H9 (cell line): Measurements from ENCODE around the gene ACACB. TPM values are rescaled to one million over a fixed set of nuclear protein-coding genes. Genes with fewer than 3 reads are reported as not detected.

Source experiments
- DNase-seq: peaks from one replicate; pipeline ENCODE4 v3.0.0-alpha.2; 2017
- H2AFZ ChIP-seq: one replicate; pipeline ENCODE4 v1.6.1; 2013; ENCODE audit warnings: mild to moderate bottlenecking, low read length, control low read depth, moderate library complexity
- H2AK5ac ChIP-seq: 2 replicates; pipeline ENCODE4 v1.6.1; 2013; ENCODE audit warnings: low read length, control low read depth, mixed read lengths; ENCODE audit not compliant: insufficient read length
- H2BK120ac ChIP-seq: one replicate; pipeline ENCODE4 v1.6.1; 2013; ENCODE audit warnings: low read depth, mild to moderate bottlenecking, low read length, control low read depth, inconsistent platforms; ENCODE audit not compliant: poor library complexity, severe bottlenecking
- H2BK12ac ChIP-seq: 2 replicates; pipeline ENCODE4 v1.6.1; 2013; ENCODE audit warnings: low read length, control low read depth, mixed read lengths, low read depth; ENCODE audit not compliant: insufficient read length
- H2BK15ac ChIP-seq: 2 replicates; pipeline ENCODE4 v1.6.1; 2013; ENCODE audit warnings: low read depth, low read length, control low read depth
- H2BK20ac ChIP-seq: one replicate; pipeline ENCODE4 v1.6.1; 2013; ENCODE audit warnings: low read depth, mild to moderate bottlenecking, low read length, control low read depth, inconsistent platforms; ENCODE audit not compliant: poor library complexity, severe bottlenecking
- H2BK5ac ChIP-seq: 2 replicates; pipeline ENCODE4 v1.6.1; 2013; ENCODE audit warnings: low read length, control low read depth, mixed read lengths; ENCODE audit not compliant: insufficient read length
- H3K14ac ChIP-seq: 2 replicates; pipeline ENCODE4 v1.6.1; 2013; ENCODE audit warnings: low read length, control low read depth; ENCODE audit not compliant: insufficient read depth
- H3K18ac ChIP-seq: 2 replicates; pipeline ENCODE4 v1.6.1; 2013; ENCODE audit warnings: low read depth, mild to moderate bottlenecking, mixed read lengths, low read length, control low read depth; ENCODE audit not compliant: insufficient read length
- H3K23ac ChIP-seq: 2 replicates; pipeline ENCODE4 v1.6.1; 2013; ENCODE audit warnings: low read length, control low read depth, mixed read lengths, low read depth; ENCODE audit not compliant: insufficient read length
- H3K23me2 ChIP-seq: 2 replicates; pipeline ENCODE4 v1.6.1; 2013; ENCODE audit warnings: low read depth, mild to moderate bottlenecking, mixed read lengths, low read length, control low read depth; ENCODE audit not compliant: insufficient read length, poor library complexity, severe bottlenecking
- H3K27ac ChIP-seq: 2 replicates; pipeline ENCODE4 v1.5.1; 2013; ENCODE audit warnings: low read length, control low read depth, mixed read lengths, low read depth; ENCODE audit not compliant: insufficient read length
- H3K27me3 ChIP-seq: 2 replicates; pipeline ENCODE4 v1.6.1; 2013; ENCODE audit warnings: low read length, control low read depth, inconsistent platforms; ENCODE audit not compliant: insufficient read depth
- H3K4ac ChIP-seq: 2 replicates; pipeline ENCODE4 v1.6.1; 2013; ENCODE audit warnings: low read depth, mild to moderate bottlenecking, control low read depth, inconsistent platforms, low read length, moderate library complexity
- H3K4me1 ChIP-seq: 2 replicates; pipeline ENCODE4 v1.6.1; 2013; ENCODE audit warnings: low read length, control low read depth, inconsistent platforms; ENCODE audit not compliant: insufficient read depth
- H3K4me2 ChIP-seq: 2 replicates; pipeline ENCODE4 v1.6.1; 2013; ENCODE audit warnings: low read length, control low read depth, mixed read lengths; ENCODE audit not compliant: insufficient read length, insufficient read depth
- H3K56ac ChIP-seq: 2 replicates; pipeline ENCODE4 v1.6.1; 2013; ENCODE audit warnings: low read depth, mild to moderate bottlenecking, mixed read lengths, low read length, control low read depth; ENCODE audit not compliant: insufficient read length
- H3K79me1 ChIP-seq: 2 replicates; pipeline ENCODE4 v1.6.1; 2013; ENCODE audit warnings: low read depth, mild to moderate bottlenecking, moderate library complexity, low read length, control low read depth, inconsistent platforms; ENCODE audit not compliant: insufficient read depth, poor library complexity, severe bottlenecking
- H3K79me2 ChIP-seq: 2 replicates; pipeline ENCODE4 v1.6.1; 2013; ENCODE audit warnings: low read length, control low read depth, inconsistent platforms; ENCODE audit not compliant: insufficient read depth
- H3K9ac ChIP-seq: 2 replicates; pipeline ENCODE4 v1.6.1; 2013; ENCODE audit warnings: low read length, control low read depth, mixed read lengths; ENCODE audit not compliant: insufficient read length; ENCODE audit errors: extremely low read depth
- H3K9me3 ChIP-seq: one replicate; pipeline ENCODE4 v1.6.1; 2013; ENCODE audit warnings: low read depth, low read length, inconsistent platforms; ENCODE audit not compliant: control insufficient read depth
- H3T11ph ChIP-seq: one replicate; pipeline ENCODE4 v1.6.1; 2013; ENCODE audit warnings: mild to moderate bottlenecking, low read length, control low read depth, inconsistent platforms
- H4K20me1 ChIP-seq: one replicate; pipeline ENCODE4 v1.6.1; 2013; ENCODE audit not compliant: control insufficient read depth, insufficient read length, insufficient read depth
- H4K5ac ChIP-seq: 2 replicates; pipeline ENCODE4 v1.6.1; 2013; ENCODE audit warnings: low read depth, mild to moderate bottlenecking, mixed read lengths, low read length, control low read depth; ENCODE audit not compliant: insufficient read length
- H4K8ac ChIP-seq: replicated peaks from 2 replicates; pipeline ENCODE4 v1.6.1; 2013; ENCODE audit warnings: low read length, control low read depth, mixed read lengths, low read depth; ENCODE audit not compliant: insufficient read length
- H4K91ac ChIP-seq: 2 replicates; pipeline ENCODE4 v1.6.1; 2013; ENCODE audit warnings: low read depth, mild to moderate bottlenecking, moderate library complexity, mixed read lengths, low read length, control low read depth; ENCODE audit not compliant: insufficient read length
- H3K27ac Mint-ChIP-seq, 3 experiments: 2 replicates in 2 of 3; 3 replicates in 1 of 3; pipeline ENCODE4 v1.8.0; 2020 to 2021; ENCODE audit warnings: mixed read lengths in 3 of 3, mild to moderate bottlenecking in 1 of 3, moderate library complexity in 1 of 3
- H3K27me3 Mint-ChIP-seq: 2 replicates; pipeline ENCODE4 v1.8.0; 2021; ENCODE audit warnings: low read depth, mild to moderate bottlenecking, moderate library complexity, mixed read lengths
- H3K36me3 Mint-ChIP-seq, 3 experiments: 2 replicates in 2 of 3; 3 replicates in 1 of 3; pipeline ENCODE4 v1.8.0; 2020 to 2021; ENCODE audit warnings: low read depth in 3 of 3, mixed read lengths in 3 of 3; ENCODE audit not compliant: insufficient read depth in 1 of 3
- H3K4me1 Mint-ChIP-seq, 2 experiments: 2 replicates each; pipeline ENCODE4 v1.8.0; 2020; ENCODE audit warnings: mixed read lengths in 2 of 2
- H3K4me3 Mint-ChIP-seq, 2 experiments: 2 replicates in 1 of 2; 3 replicates in 1 of 2; pipeline ENCODE4 v1.8.0; 2020 to 2021; ENCODE audit warnings: mild to moderate bottlenecking in 2 of 2, mixed read lengths in 2 of 2, moderate library complexity in 1 of 2
- H3K9me3 Mint-ChIP-seq, 2 experiments: 2 replicates in 1 of 2; 3 replicates in 1 of 2; pipeline ENCODE4 v1.8.0; 2020; ENCODE audit warnings: mild to moderate bottlenecking in 2 of 2, mixed read lengths in 2 of 2, moderate library complexity in 1 of 2
- WGBS: extraction: QIAGEN DNeasy Blood & Tissue Kit; methylation state at CpG from one replicate; pipeline ENCODE4 v1.1.7; 2013; ENCODE audit warnings: missing lambda C conversion rate, low lambda C conversion rate, mixed read lengths; ENCODE audit not compliant: insufficient read length; ENCODE audit errors: extremely low coverage; 5-methylcytosine and 5-hydroxymethylcytosine counted together
- total RNA-seq: library from RNA; stranded (reverse); gene quantifications from 2 replicates; pipeline ENCODE4 v1.2.1, GENCODE V29; 2021
- TF ChIP-seq, protein P1 (sequence below): fragments of 200-600 bp; sonication (generic); conservative IDR thresholded peaks from 3 replicates; pipeline ENCODE4 v1.8.0; 2021; ENCODE audit warnings: antibody characterized with exemption, mild to moderate bottlenecking

Gene ACACB
- total RNA-seq, 1 experiment from 2014 or later = 14.2 TPM

DNA sequence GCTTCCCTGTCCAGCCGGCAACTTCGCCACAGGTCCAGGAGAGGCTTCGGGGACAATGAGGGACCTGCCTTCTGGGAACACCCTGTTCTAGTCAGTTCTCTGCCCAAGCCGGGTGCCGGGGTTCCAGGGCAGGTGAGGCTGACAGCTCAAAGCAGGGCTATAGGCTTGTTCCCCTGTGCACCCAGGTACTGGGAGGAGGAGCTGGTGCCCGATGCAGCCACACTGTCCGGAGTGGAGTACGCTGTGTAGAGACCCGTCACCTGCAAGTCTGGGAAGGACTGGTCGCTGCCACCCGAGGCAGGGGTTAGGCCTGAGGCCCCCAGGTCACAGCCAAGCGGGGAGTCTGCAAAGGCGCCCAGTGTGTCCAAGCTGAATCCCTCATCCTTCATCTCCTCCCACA, 163.1 kb downstream of the ACACB start:
- TF ChIP-seq, protein P1, sequence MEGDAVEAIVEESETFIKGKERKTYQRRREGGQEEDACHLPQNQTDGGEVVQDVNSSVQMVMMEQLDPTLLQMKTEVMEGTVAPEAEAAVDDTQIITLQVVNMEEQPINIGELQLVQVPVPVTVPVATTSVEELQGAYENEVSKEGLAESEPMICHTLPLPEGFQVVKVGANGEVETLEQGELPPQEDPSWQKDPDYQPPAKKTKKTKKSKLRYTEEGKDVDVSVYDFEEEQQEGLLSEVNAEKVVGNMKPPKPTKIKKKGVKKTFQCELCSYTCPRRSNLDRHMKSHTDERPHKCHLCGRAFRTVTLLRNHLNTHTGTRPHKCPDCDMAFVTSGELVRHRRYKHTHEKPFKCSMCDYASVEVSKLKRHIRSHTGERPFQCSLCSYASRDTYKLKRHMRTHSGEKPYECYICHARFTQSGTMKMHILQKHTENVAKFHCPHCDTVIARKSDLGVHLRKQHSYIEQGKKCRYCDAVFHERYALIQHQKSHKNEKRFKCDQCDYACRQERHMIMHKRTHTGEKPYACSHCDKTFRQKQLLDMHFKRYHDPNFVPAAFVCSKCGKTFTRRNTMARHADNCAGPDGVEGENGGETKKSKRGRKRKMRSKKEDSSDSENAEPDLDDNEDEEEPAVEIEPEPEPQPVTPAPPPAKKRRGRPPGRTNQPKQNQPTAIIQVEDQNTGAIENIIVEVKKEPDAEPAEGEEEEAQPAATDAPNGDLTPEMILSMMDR = no peak
- no CpG with 5 or more reads among the region's 13 CpGs for WGBS
- H3K27ac Mint-ChIP-seq = no peak overlapping the region
- no peak overlapping the region for H2BK120ac ChIP-seq
- H3K27me3 Mint-ChIP-seq = peaks cover under 1% of the 10 kb centered on the region
- H3K4me1 ChIP-seq = no peaks in the 10 kb centered on the region; the same call in 1 of the 2 replicates
- no peaks in the 10 kb centered on the region for H3K9me3 ChIP-seq
- H4K8ac ChIP-seq = no peak overlapping the region
- no peak overlapping the region for H4K5ac ChIP-seq
- no peak for DNase-seq
- no peak overlapping the region for H3K4me3 Mint-ChIP-seq
- no peak overlapping the region for H3K23ac ChIP-seq
- no peaks in the 10 kb centered on the region for H3K79me1 ChIP-seq
- H2BK20ac ChIP-seq = no peak overlapping the region
- no peak overlapping the region for H3K4ac ChIP-seq
- H3K4me2 ChIP-seq = no peak overlapping the region
- no peak overlapping the region for H2AK5ac ChIP-seq
- H3T11ph ChIP-seq = no peak overlapping the region
- no peak overlapping the region for H2BK5ac ChIP-seq
- H3K9me3 Mint-ChIP-seq = no peaks in the 10 kb centered on the region; a peak in 1 of 5 replicates
- H3K4me1 Mint-ChIP-seq = peaks cover 7 to 12% of the 10 kb centered on the region in 2 experiments
- H3K56ac ChIP-seq = no peak overlapping the region
- H2AFZ ChIP-seq = no peak overlapping the region
- H3K79me2 ChIP-seq = no peaks in the 10 kb centered on the region
- no peak overlapping the region for H3K9ac ChIP-seq
- no peaks in the 10 kb centered on the region for H4K20me1 ChIP-seq
- no peak overlapping the region for H2BK15ac ChIP-seq
- H3K18ac ChIP-seq = no peak overlapping the region
- H2BK12ac ChIP-seq = no peak overlapping the region
- H4K91ac ChIP-seq = no peak overlapping the region
- no peaks in the 10 kb centered on the region; a peak in 1 of 7 replicates for H3K36me3 Mint-ChIP-seq
- no peaks in the 10 kb centered on the region for H3K27me3 ChIP-seq
- H3K23me2 ChIP-seq = no peaks in the 10 kb centered on the region
- no peak overlapping the region for H3K14ac ChIP-seq
- H3K27ac ChIP-seq = no peak overlapping the region
